HEK293T (cell line): ENCODE measurements around the gene SYT15.
"Not testable (repeated sequence)": the region's sequence is repeated elsewhere in the genome, so short reads cannot be mapped to it uniquely, and the experiment has no call there.

Source experiments
- ELF4 ChIP-seq: fragments of 450-650 bp; IDR thresholded peaks from 2 replicates; pipeline ENCODE4 v1.6.1; 2017; ENCODE audit warnings: antibody characterized with exemption
- FOXA1 ChIP-seq: fragments of 450-650 bp; IDR thresholded peaks from 2 replicates; pipeline ENCODE4 v1.6.1; 2016; ENCODE audit warnings: mild to moderate bottlenecking
- FOXM1 ChIP-seq: fragments of 450-650 bp; IDR thresholded peaks from 2 replicates; pipeline ENCODE4 v1.6.1; 2017; ENCODE audit warnings: mild to moderate bottlenecking, borderline replicate concordance
- NFRKB ChIP-seq: fragments of 450-650 bp; IDR thresholded peaks from 2 replicates; pipeline ENCODE4 v1.6.1; 2016; ENCODE audit warnings: mild to moderate bottlenecking, moderate library complexity
- SP1 ChIP-seq: fragments of 450-650 bp; IDR thresholded peaks from 2 replicates; pipeline ENCODE4 v1.6.1; 2017
- SUZ12 ChIP-seq: fragments of 450-650 bp; IDR thresholded peaks from 2 replicates; pipeline ENCODE4 v1.6.1; 2016; ENCODE audit warnings: mild to moderate bottlenecking
- TARDBP ChIP-seq: fragments of 450-650 bp; IDR thresholded peaks from 2 replicates; pipeline ENCODE4 v1.6.1; 2016
- TF ChIP-seq, protein P1 (sequence below): fragments of 450-650 bp; IDR thresholded peaks from 2 replicates; pipeline ENCODE4 v1.6.1; 2016

DNA sequence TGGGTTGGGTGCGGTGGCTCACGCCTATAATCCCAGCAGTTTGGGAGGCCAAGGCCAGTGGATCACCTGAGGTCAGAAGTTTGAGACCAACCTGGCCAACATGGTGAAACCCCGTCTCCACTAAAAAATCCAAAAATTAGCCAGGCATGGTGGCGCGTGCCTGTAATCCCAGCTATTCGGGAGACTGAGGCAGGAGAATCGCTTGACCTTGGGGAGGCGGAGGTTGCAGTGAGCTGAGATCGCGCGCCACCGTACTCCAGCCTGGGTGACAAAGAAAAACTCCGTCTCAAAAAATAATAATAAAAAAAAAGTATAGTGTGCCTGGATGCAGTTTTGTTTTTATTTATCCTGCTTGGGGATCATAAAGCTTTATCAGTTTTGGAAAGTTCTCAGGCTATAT, 14.4 kb downstream of the SYT15 start:
- TF ChIP-seq, protein P1, sequence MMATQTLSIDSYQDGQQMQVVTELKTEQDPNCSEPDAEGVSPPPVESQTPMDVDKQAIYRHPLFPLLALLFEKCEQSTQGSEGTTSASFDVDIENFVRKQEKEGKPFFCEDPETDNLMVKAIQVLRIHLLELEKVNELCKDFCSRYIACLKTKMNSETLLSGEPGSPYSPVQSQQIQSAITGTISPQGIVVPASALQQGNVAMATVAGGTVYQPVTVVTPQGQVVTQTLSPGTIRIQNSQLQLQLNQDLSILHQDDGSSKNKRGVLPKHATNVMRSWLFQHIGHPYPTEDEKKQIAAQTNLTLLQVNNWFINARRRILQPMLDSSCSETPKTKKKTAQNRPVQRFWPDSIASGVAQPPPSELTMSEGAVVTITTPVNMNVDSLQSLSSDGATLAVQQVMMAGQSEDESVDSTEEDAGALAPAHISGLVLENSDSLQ: not testable (repeated sequence)
- TF ChIP-seq FOXA1, FOXM1, TARDBP, SP1, SUZ12, NFRKB, ELF4: not testable (repeated sequence)
